Measurements from ENCODE around the gene SLC44A5. TPM values are rescaled to one million over a fixed set of nuclear protein-coding genes. Genes with fewer than 3 reads are reported as not detected.
"Not testable (repeated sequence)": the region's sequence is repeated elsewhere in the genome, so short reads cannot be mapped to it uniquely, and the experiment has no call there.

The SLC44A5 gene
- total RNA-seq, 2 experiments from 2014 or later: 0.37 to 0.74 TPM

DNA sequence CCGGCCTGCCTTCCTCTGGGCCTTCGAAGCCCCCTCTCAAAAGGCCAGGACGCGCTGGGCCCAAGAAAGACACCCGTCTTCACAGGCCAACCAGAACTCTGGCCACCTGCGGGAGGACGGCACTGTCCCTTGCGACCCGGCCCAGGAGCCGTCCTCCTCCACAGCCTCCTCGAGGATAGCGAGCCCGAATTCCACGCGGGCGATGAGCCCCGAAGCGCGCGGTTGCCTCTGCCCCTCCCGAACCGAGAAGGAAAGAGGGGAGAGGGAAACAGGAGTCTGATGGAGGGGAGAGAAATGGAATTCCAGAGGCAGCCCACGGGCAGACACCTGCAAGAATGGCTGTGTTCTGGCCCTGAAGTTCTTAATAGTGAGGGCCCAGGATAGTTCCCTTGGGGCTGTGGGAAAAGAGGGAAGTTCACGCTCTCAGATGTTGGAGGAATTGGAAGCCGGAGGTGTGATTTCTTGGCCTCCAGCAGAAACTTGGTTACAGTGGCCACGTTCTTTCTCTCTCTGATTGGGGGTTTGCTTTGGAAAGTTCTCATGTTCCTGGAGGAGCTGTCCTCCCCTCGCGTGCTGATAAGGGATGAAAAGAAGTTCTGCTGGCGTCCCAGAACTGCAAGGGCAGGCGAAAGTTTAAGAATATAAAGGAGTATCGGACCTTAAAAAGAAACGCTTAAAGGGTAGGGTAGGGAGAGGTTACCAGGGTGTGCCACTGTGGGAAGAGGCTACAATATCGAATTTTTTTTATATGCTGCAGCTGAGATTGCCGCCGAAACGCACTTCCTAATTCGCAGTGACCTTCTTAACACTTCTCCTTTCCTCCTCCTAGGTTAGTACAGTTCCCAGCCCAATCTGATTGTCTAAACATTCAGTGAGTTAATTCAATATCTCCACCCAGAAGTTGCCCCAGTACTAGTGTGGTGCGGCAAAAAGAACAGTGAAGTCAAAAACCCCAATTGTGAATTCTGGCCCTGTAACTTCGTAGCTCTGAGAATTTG is 5.8 kb upstream of the SLC44A5 start:
- intact Hi-C loops (cut with micrococcal nuclease): loop anchor here (5.0 to 10.0 kb wide), 2 partner anchors 106 to 482 kb away; partner anchors contain the start of genes ACADM and LHX8
- H3K4me1 Mint-ChIP-seq (ENCODE audit: low read depth): peaks cover 16% of the 10 kb centered on the region
- CTCF ChIA-PET: interaction anchor here (0.5 kb wide), 1 partner anchor 361 kb away, joined by 5 read pairs; no protein-coding TSS in a partner anchor
- H3K9me3 Mint-ChIP-seq: peaks cover 1% of the 10 kb centered on the region
- H3K4me3 Mint-ChIP-seq: peak overlapping the region; percentile 40
- H3K27ac Mint-ChIP-seq: no peak overlapping the region
- H3K27me3 Mint-ChIP-seq (ENCODE audit: low read depth): peaks cover 71% of the 10 kb centered on the region
- DNase-seq: peak; percentile 11
- H3K36me3 Mint-ChIP-seq (ENCODE audit: low read depth): peaks cover 2% of the 10 kb centered on the region

DNA sequence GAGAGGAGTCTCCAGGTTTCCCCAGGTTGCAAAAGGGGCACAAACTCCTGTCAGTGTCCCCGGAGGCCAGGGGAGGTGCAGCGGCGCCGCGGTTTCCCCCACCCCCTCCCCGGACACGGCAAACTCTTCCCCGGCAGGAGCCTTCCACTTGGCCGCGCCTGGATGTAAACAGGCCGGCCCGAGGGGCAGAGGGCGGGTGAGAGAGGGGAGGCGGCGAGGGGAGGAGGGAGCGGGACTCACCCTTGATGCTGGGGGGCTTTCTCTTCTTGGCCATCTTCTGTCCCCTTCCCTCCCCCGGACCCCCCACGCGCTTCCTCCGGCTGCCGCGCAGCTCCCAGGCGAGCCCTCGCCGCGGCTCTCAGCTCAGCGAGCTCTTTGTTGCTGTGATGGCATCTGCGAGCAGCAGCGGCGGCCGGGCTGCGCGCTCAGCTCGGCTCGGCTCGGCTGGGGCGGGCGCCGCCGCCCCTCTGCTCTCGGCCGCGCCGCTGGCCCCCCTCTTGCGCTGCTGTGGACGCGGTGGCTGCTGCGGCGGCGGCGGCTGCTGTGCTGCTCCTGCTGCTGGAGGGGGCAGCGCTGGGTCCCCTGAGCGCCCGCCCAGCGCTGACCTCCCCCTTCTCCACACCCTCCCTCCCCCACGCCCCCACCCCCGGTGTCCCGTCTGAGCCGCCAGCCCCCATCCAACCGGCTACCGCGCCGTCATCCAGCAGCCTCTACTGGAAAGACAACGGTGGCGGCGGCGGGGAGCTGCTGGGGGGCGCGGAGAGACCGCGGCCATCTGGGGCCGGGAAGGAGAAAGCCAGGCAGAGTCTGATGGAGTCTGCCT is 4.9 kb upstream of the SLC44A5 start:
- peaks cover 1% of the 10 kb centered on the region for H3K9me3 Mint-ChIP-seq
- CTCF ChIA-PET: interaction anchor here (0.6 to 1.3 kb wide), 3 partner anchors 8 to 22 kb away, joined by 3 read pairs; no protein-coding TSS in a partner anchor

DNA sequence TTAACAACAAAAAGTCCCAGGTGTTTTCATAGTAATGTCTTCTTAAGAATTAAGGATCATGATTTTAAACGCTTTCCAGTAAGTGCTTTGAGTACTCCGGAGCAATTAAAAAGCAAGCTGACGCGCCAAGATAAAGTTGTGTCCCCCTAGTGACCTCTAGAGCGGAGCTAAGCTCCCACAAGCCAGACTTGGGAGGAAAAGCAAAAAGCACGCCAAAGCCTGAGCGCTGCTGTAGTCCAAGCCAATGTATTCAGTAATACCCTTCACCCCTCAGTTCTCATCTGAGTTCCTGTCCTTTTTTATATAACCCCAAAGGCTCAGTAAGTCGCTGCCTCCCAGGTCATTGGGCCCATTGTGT is 3.5 kb upstream of the SLC44A5 start:
- DNase-seq: no peak
- peaks cover 16% of the 10 kb centered on the region for H3K4me1 Mint-ChIP-seq (ENCODE audit: low read depth)
- H3K27ac Mint-ChIP-seq: no peak overlapping the region
- peaks cover 64% of the 10 kb centered on the region for H3K27me3 Mint-ChIP-seq (ENCODE audit: low read depth)
- intact Hi-C loops (cut with micrococcal nuclease): loop anchor here (2.0 to 10.0 kb wide), 2 partner anchors 172 to 480 kb away; partner anchors contain the start of genes LHX8 and RABGGTB
- no peaks in the 10 kb centered on the region for H3K9me3 Mint-ChIP-seq
- H3K4me3 Mint-ChIP-seq: peak overlapping the region; percentile 69
- no peaks in the 10 kb centered on the region for H3K36me3 Mint-ChIP-seq (ENCODE audit: low read depth)
- CTCF ChIA-PET: interaction anchor here (0.7 to 1.5 kb wide), 9 partner anchors 9 to 382 kb away, joined by 3 to 5 read pairs (median 3); no protein-coding TSS in a partner anchor

More for the DNA sequence above, 4.9 kb upstream of the SLC44A5 start:
- intact Hi-C loops (cut with micrococcal nuclease): loop anchor here (2.0 to 10.0 kb wide), 3 partner anchors 106 to 481 kb away; partner anchors contain the start of genes ACADM, LHX8 and RABGGTB
- DNase-seq: peak; percentile 30
- Mint-ChIP-seq H3K36me3 (ENCODE audit: low read depth) (peaks cover 1% of the 10 kb centered on the region), H3K27me3 (ENCODE audit: low read depth) (peaks cover 74% of the 10 kb centered on the region), H3K4me3 (peak overlapping the region; percentile 69), H3K27ac (no peak overlapping the region), H3K4me1 (ENCODE audit: low read depth) (peaks cover 16% of the 10 kb centered on the region)

DNA sequence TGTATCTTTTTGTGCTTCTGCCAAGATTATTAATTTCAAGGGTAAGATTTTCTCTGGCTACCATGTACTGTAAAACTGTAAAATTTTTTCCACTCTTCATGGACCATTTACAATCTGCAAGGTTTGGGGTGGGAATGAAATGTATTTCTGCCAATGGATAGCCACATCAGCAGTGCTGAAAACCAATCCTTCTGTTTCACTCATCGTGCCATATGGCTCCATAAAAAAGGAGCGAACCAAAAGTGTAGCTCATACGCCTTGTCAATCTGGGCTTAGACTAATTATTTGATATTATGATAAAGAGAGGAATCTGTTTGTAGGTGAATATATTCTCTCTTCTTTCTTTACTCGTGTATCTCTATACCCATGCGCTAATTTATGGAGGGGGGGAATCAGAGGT is 3.0 kb upstream of the SLC44A5 start:
- intact Hi-C loops (cut with micrococcal nuclease): loop anchor here (2.0 to 10.0 kb wide), 2 partner anchors 173 to 479 kb away; partner anchors contain the start of genes LHX8 and RABGGTB
- H3K36me3 Mint-ChIP-seq (ENCODE audit: low read depth): no peaks in the 10 kb centered on the region
- no peak overlapping the region for H3K27ac Mint-ChIP-seq
- no peak for DNase-seq
- H3K4me3 Mint-ChIP-seq: no peak overlapping the region
- H3K9me3 Mint-ChIP-seq: no peaks in the 10 kb centered on the region
- peaks cover 16% of the 10 kb centered on the region for H3K4me1 Mint-ChIP-seq (ENCODE audit: low read depth)
- peaks cover 62% of the 10 kb centered on the region for H3K27me3 Mint-ChIP-seq (ENCODE audit: low read depth)
- CTCF ChIA-PET: interaction anchor here (0.8 to 1.5 kb wide), 5 partner anchors 10 to 382 kb away, joined by 3 to 5 read pairs (median 3); no protein-coding TSS in a partner anchor

DNA sequence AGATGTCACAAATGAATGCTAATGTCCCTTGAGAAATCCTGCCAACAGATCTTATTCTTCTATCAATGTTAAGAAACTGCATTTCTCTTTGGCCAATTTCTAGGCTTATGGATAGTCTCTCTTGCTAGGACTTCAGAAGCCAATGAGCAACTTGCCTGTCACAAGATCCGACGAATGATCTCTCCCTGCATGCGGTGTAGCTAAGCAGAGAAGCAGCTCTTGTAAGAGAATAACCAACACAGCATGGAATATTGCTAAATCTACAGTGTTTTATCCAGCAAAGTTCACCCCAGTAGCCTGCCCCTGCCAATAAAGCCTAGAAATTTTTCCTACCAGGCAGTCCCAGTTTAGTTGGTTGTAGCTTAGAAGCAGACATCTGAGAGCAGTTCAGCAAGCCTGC is 2.1 kb upstream of the SLC44A5 start:
- intact Hi-C loops (cut with micrococcal nuclease): loop anchor here (10.0 kb wide), 1 partner anchor 478 kb away; the partner anchor contains the start of gene LHX8
- no peak overlapping the region for H3K4me3 Mint-ChIP-seq
- H3K27ac Mint-ChIP-seq: no peak overlapping the region
- H3K36me3 Mint-ChIP-seq (ENCODE audit: low read depth): no peaks in the 10 kb centered on the region
- peaks cover 16% of the 10 kb centered on the region for H3K4me1 Mint-ChIP-seq (ENCODE audit: low read depth)
- CTCF ChIA-PET: interaction anchor here (0.6 to 1.5 kb wide), 2 partner anchors 17 to 349 kb away, joined by 5 read pairs; no protein-coding TSS in a partner anchor
- DNase-seq: no peak
- no peaks in the 10 kb centered on the region for H3K9me3 Mint-ChIP-seq
- peaks cover 67% of the 10 kb centered on the region for H3K27me3 Mint-ChIP-seq (ENCODE audit: low read depth)

DNA sequence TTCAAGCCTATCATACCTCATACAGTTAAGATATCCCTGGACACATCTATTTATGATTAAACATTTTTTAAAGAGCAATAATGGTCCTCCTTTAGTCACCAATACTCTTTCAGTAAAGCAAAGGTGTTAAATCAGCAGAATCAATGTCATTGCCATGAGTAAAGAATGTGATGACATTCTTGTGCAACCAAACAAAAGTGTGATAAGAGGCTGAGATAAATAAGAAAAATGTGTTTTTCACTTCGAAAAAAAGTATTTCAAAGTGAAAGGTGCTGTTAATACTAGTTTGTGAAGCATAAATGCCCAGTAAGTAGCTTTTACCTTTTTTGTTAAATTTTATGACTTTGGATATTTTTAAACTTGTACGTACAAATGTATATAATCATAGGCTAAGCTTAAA is 8.4 kb downstream of the SLC44A5 start:
- intact Hi-C loops (cut with micrococcal nuclease): no loop called here
- H3K27me3 Mint-ChIP-seq (ENCODE audit: low read depth): peaks cover 23% of the 10 kb centered on the region
- DNase-seq: no peak
- no peak overlapping the region for H3K4me3 Mint-ChIP-seq
- H3K4me1 Mint-ChIP-seq (ENCODE audit: low read depth): peaks cover 2% of the 10 kb centered on the region
- no peaks in the 10 kb centered on the region for H3K36me3 Mint-ChIP-seq (ENCODE audit: low read depth)
- no peaks in the 10 kb centered on the region for H3K9me3 Mint-ChIP-seq
- H3K27ac Mint-ChIP-seq: no peak overlapping the region
- CTCF ChIA-PET: interaction anchor here (1.0 kb wide), 1 partner anchor 12 kb away, joined by 3 read pairs; no protein-coding TSS in a partner anchor

DNA sequence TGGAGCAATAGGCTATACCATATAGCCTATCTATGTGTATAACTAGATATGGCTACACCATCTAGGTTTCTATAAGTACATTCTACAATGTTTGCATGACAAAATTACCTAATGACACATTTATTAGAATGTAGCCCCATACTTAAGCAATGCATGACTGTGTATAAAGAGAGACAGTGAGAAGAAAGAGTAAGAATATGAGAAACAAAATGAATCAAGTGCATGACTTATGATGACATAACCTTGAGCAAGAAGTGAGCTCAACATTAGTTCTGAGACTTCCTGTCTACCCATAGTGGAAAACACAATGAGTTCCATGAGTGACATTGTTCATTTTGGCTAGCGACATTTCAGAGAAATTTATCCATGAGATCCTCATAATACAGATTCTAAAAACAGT is 10.1 kb downstream of the SLC44A5 start:
- Mint-ChIP-seq H3K27me3 (ENCODE audit: low read depth) (peaks cover 22% of the 10 kb centered on the region), H3K36me3 (ENCODE audit: low read depth) (no peaks in the 10 kb centered on the region), H3K9me3 (no peaks in the 10 kb centered on the region), H3K4me3 (no peak overlapping the region), H3K27ac (no peak overlapping the region), H3K4me1 (ENCODE audit: low read depth) (peaks cover 2% of the 10 kb centered on the region)
- CTCF ChIA-PET: no interaction called here
- DNase-seq: no peak
- intact Hi-C loops (cut with micrococcal nuclease): no loop called here

DNA sequence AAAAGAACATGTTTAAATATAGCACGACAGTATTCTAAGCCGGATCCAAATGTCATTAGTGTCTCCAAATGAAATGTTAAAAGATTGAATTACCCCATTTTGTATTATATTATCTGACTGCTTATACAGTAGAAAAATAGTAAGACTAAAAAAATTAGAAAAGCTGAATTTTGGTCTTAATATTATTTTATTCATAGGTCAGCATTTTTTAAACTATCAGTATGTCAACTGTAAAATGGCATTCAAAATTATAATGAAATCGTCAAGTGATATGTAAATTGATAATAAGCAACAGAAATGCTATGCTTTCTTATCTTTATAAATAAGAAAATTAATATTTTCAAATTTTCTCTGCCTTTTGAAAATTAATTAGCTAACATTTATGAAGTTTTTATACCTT is 16.6 kb downstream of the SLC44A5 start:
- H3K9me3 Mint-ChIP-seq: no peaks in the 10 kb centered on the region
- no peak overlapping the region for H3K4me3 Mint-ChIP-seq
- H3K36me3 Mint-ChIP-seq (ENCODE audit: low read depth): no peaks in the 10 kb centered on the region
- H3K27me3 Mint-ChIP-seq (ENCODE audit: low read depth): peaks cover 24% of the 10 kb centered on the region
- intact Hi-C loops (cut with micrococcal nuclease): no loop called here
- no peak overlapping the region for H3K27ac Mint-ChIP-seq
- CTCF ChIA-PET: interaction anchor here (0.6 to 1.4 kb wide), 3 partner anchors 21 to 519 kb away, joined by 3 read pairs; no protein-coding TSS in a partner anchor
- H3K4me1 Mint-ChIP-seq (ENCODE audit: low read depth): no peaks in the 10 kb centered on the region
- DNase-seq: no peak

DNA sequence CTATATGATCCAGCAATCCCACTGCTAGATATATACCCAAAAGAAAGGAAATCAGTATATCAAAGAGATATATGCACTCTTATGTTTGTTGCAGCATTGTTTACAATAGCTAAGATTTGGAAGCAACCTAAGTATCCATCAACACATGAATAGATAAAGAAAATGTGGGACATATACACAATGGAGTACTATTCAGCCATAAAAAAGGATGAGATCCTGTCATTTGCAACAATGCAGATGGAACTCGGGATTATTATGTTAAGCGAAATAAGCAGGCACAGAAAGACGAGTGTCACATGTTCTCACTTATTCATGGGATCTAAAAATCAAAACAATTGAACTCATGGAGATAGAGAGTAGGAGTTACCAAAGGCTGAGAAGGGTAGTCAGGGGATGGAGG is 17.5 kb downstream of the SLC44A5 start:
- CTCF ChIA-PET: interaction anchor here (1.4 kb wide), 1 partner anchor 22 kb away, joined by 3 read pairs; no protein-coding TSS in a partner anchor
- H3K4me3 Mint-ChIP-seq; intact Hi-C loops (cut with micrococcal nuclease); H3K9me3 Mint-ChIP-seq; H3K4me1 Mint-ChIP-seq (ENCODE audit: low read depth); H3K27ac Mint-ChIP-seq; H3K36me3 Mint-ChIP-seq (ENCODE audit: low read depth); DNase-seq: not testable (repeated sequence)
- H3K27me3 Mint-ChIP-seq (ENCODE audit: low read depth): peaks cover 25% of the 10 kb centered on the region

DNA sequence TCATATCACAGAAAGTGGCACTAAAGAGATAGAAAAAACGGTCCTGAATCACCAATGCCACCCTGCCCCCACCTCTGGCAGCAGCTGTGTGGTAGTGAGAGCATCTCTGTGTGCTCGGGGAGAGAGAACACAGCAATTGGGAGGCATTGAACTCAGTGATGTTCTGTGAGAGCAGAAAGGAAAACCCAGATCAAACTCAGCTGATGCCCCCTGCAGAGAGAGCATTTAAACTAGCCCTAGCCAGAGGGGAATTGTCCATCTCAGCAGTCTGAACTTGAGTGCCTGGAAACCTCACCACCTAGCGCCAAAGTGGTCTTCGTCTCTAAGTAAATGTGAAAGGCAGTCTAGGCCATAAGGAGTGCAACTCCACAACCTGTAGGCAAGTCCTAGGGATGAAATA is 21.3 kb downstream of the SLC44A5 start:
- CTCF ChIA-PET: no interaction called here
- H3K4me3 Mint-ChIP-seq: no peak overlapping the region
- intact Hi-C loops (cut with micrococcal nuclease): no loop called here
- H3K27ac Mint-ChIP-seq: no peak overlapping the region
- no peak for DNase-seq
- no peaks in the 10 kb centered on the region for H3K4me1 Mint-ChIP-seq (ENCODE audit: low read depth)
- no peaks in the 10 kb centered on the region for H3K36me3 Mint-ChIP-seq (ENCODE audit: low read depth)
- no peaks in the 10 kb centered on the region for H3K9me3 Mint-ChIP-seq
- H3K27me3 Mint-ChIP-seq (ENCODE audit: low read depth): peaks cover 18% of the 10 kb centered on the region

DNA sequence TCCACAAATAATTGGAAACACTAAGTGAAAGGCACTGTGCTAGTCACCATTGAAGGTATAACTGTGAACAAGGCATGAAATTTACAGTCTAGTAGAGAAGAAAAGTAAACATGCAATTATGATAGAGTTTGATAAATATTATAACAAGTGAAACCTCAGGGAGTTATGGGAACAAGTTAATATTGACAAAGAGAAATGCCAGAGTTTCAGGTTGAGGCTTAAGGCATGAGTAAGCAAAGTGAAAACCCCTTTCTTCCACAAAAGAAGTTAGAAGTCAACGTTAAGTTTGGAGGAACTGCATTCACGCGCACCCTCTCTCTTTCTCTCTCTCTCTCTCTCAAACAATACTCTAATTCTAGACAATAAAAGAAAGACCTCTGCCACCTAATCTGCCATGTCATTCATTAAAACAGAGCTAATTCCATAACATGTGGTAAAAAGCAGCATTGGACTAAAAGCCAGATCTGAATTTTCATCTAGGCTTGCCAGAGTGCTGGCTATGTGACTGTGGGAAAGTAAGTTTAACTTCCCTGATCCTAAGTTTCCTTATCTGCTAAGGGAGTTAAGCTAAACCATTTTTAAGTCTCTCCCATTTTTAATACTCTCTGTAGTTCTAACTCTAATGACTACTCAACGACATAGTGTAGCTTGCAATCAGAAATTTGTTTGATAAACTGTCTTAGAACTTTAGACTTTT is 22.0 kb downstream of the SLC44A5 start:
- no peaks in the 10 kb centered on the region for H3K36me3 Mint-ChIP-seq (ENCODE audit: low read depth)
- no peak for DNase-seq
- no peak overlapping the region for H3K4me3 Mint-ChIP-seq
- no peaks in the 10 kb centered on the region for H3K4me1 Mint-ChIP-seq (ENCODE audit: low read depth)
- H3K9me3 Mint-ChIP-seq: no peaks in the 10 kb centered on the region
- intact Hi-C loops (cut with micrococcal nuclease): no loop called here
- CTCF ChIA-PET: no interaction called here
- peaks cover 18% of the 10 kb centered on the region for H3K27me3 Mint-ChIP-seq (ENCODE audit: low read depth)
- H3K27ac Mint-ChIP-seq: no peak overlapping the region

Measured in activated naive CD4-positive, alpha-beta T cell treated with anti-CD3 and anti-CD28 coated beads for 36 hours (primary cell).